ENCODE measurements around the gene PRKCQ.

The PRKCQ gene

GRCh38 chr10:6410830-6411229 lies 169.2 kb downstream of the PRKCQ start:
- Histone ChIP-seq H3K23ac (ENCODE audit: low read depth, low read length, poor library complexity) (no peak overlapping the region), H2BK5ac (ENCODE audit: low read length) (no peak overlapping the region), H3K4ac (ENCODE audit: low read length) (no peak overlapping the region), H4K91ac (ENCODE audit: low read depth, low read length, poor library complexity) (no peak overlapping the region), H3K4me2 (ENCODE audit: insufficient read depth, low read length, poor library complexity, severe bottlenecking) (no peak overlapping the region), H3K4me3 (ENCODE audit: low read length in 2 of 2) (no peak overlapping the region), H3K14ac (ENCODE audit: low read length) (no peak overlapping the region), H2AK5ac (ENCODE audit: low read depth, low read length) (no peak overlapping the region), H2AFZ (ENCODE audit: low read length) (no peak overlapping the region), H3K18ac (ENCODE audit: low read length) (no peak overlapping the region), H3K79me1 (ENCODE audit: low read depth, low read length) (no peaks in the 10 kb centered on the region), H3K36me3 (replicated peaks in 1 of 2; ENCODE audit: control insufficient read depth in 2 of 2, insufficient read depth in 2 of 2, low read length in 2 of 2) (peaks cover 0 to 2% of the 10 kb centered on the region in 2 donors), H3K9me3 (replicated peaks in 1 of 2; ENCODE audit: control insufficient read depth in 2 of 2, insufficient read depth in 1 of 2, low read depth in 1 of 2, low read length in 2 of 2) (peaks cover 0 to 3% of the 10 kb centered on the region in 2 donors), H4K8ac (ENCODE audit: low read depth, low read length) (no peak overlapping the region), H2BK15ac (ENCODE audit: low read length) (no peak overlapping the region), H3K27me3 (ENCODE audit: control insufficient read depth in 3 of 3, insufficient read depth in 3 of 3, low read depth in 1 of 3, low read length in 3 of 3) (peaks cover 0 to 6% (median 3%) of the 10 kb centered on the region in 3 experiments), H3K27ac (replicated peaks; ENCODE audit: low read length) (no peak overlapping the region), H2BK120ac (ENCODE audit: low read depth, low read length) (no peak overlapping the region), H3K4me1 (ENCODE audit: control insufficient read depth in 2 of 2, insufficient read depth in 1 of 2, low read depth in 1 of 2, low read length in 2 of 2) (no peaks in the 10 kb centered on the region), H3K9ac (ENCODE audit: low read depth, low read length, poor library complexity) (no peak overlapping the region), H2BK12ac (ENCODE audit: low read length) (no peak overlapping the region)
- WGBS, 2 donors (ENCODE audit: extremely low coverage in 2 of 2, insufficient read length in 2 of 2, insufficient replicate concordance in 1 of 2): no CpG with 5 or more reads among the region's 15 CpGs
- DNase-seq (ENCODE audit: low spot score): no peak

DNA sequence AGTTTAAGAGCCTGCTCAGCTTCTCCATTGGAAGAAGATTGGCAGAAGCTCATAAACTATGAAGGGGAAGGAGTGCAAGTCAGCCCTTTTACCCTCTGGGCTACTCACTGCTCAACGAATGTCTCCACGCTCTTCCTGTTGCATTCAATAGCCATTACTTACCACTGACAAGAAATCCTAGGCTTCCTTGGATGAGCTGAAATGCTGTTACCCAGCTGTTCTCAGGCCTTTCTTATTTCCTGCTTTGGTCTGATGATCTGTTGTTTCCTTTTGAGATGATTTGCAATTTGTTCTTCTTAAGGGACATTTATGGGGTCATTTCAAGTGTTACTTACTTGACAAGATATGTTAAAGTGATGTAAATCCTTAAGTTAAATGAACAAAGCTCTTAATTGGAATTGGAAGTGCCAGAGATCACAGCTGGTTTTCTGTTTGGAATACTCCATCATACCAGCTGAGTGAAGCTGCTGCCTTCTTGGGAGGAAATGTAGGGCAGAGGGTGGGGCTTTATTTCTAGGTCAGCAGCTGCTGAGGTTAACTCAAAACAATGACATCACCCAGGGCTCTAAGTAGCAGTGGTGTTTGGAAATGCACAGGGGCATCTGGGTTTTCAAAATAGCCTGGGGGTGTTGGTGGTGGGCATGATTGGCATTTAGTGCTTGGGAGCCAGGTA lies 170.0 kb downstream of the PRKCQ start:
- Histone ChIP-seq H2BK120ac (ENCODE audit: low read depth, low read length) (no peak overlapping the region), H3K4me3 (ENCODE audit: low read length in 2 of 2) (no peak overlapping the region), H3K36me3 (replicated peaks in 1 of 2; ENCODE audit: control insufficient read depth in 2 of 2, insufficient read depth in 2 of 2, low read length in 2 of 2) (peaks cover 0 to 2% of the 10 kb centered on the region in 2 donors), H2AK5ac (ENCODE audit: low read depth, low read length) (no peak overlapping the region), H2BK15ac (ENCODE audit: low read length) (no peak overlapping the region), H3K27me3 (ENCODE audit: control insufficient read depth in 3 of 3, insufficient read depth in 3 of 3, low read depth in 1 of 3, low read length in 3 of 3) (peaks cover 0 to 6% (median 3%) of the 10 kb centered on the region in 3 experiments), H3K4me2 (ENCODE audit: insufficient read depth, low read length, poor library complexity, severe bottlenecking) (no peak overlapping the region), H3K9ac (ENCODE audit: low read depth, low read length, poor library complexity) (no peak overlapping the region), H2BK12ac (ENCODE audit: low read length) (no peak overlapping the region), H3K18ac (ENCODE audit: low read length) (no peak overlapping the region), H3K4me1 (ENCODE audit: control insufficient read depth in 2 of 2, insufficient read depth in 1 of 2, low read depth in 1 of 2, low read length in 2 of 2) (no peaks in the 10 kb centered on the region), H2AFZ (ENCODE audit: low read length) (no peak overlapping the region), H3K23ac (ENCODE audit: low read depth, low read length, poor library complexity) (no peak overlapping the region), H2BK5ac (ENCODE audit: low read length) (no peak overlapping the region), H4K91ac (ENCODE audit: low read depth, low read length, poor library complexity) (no peak overlapping the region), H3K14ac (ENCODE audit: low read length) (no peak overlapping the region), H3K27ac (replicated peaks; ENCODE audit: low read length) (no peak overlapping the region), H3K79me1 (ENCODE audit: low read depth, low read length) (no peaks in the 10 kb centered on the region), H3K4ac (ENCODE audit: low read length) (no peak overlapping the region), H3K9me3 (replicated peaks in 1 of 2; ENCODE audit: control insufficient read depth in 2 of 2, insufficient read depth in 1 of 2, low read depth in 1 of 2, low read length in 2 of 2) (peaks cover 0 to 4% of the 10 kb centered on the region in 2 donors), H4K8ac (ENCODE audit: low read depth, low read length) (no peak overlapping the region)
- DNase-seq (ENCODE audit: low spot score): no peak
- WGBS, 2 donors (ENCODE audit: extremely low coverage in 2 of 2, insufficient read length in 2 of 2, insufficient replicate concordance in 1 of 2): no CpG with 5 or more reads among the region's 2 CpGs

DNA sequence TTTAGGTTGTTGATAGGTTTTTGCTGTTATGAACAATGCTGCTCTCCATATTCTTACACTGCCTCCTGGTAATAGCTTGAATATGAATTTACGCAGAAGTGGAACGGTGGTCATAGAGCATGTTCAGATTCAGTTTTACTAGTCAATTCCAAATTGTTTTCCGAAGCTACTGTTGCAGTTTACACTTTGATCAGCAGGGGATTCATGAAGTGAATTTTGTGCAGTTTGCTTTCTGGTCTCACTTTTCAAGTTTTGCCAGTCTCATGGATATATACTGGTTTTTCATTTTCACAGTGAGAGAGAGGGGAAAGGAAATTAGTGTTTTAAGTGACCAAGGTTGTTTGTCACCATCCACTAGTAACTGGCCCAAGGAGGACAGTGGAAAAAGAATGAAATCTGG lies 171.3 kb downstream of the PRKCQ start:
- peaks cover 0 to 6% (median 3%) of the 10 kb centered on the region in 3 experiments for H3K27me3 ChIP-seq (ENCODE audit: control insufficient read depth in 3 of 3, insufficient read depth in 3 of 3, low read depth in 1 of 3, low read length in 3 of 3)
- no peak overlapping the region for H3K4ac ChIP-seq (ENCODE audit: low read length)
- H3K14ac ChIP-seq (ENCODE audit: low read length): no peak overlapping the region
- no peak overlapping the region for H2BK120ac ChIP-seq (ENCODE audit: low read depth, low read length)
- no peaks in the 10 kb centered on the region for H3K4me1 ChIP-seq (ENCODE audit: control insufficient read depth in 2 of 2, insufficient read depth in 1 of 2, low read depth in 1 of 2, low read length in 2 of 2)
- no peaks in the 10 kb centered on the region for H3K79me1 ChIP-seq (ENCODE audit: low read depth, low read length)
- no peak overlapping the region for H3K18ac ChIP-seq (ENCODE audit: low read length)
- DNase-seq (ENCODE audit: low spot score): no peak
- H3K36me3 ChIP-seq (replicated peaks in 1 of 2; ENCODE audit: control insufficient read depth in 2 of 2, insufficient read depth in 2 of 2, low read length in 2 of 2): peaks cover 0 to 2% of the 10 kb centered on the region in 2 donors
- no peak overlapping the region for H4K8ac ChIP-seq (ENCODE audit: low read depth, low read length)
- H3K27ac ChIP-seq (replicated peaks; ENCODE audit: low read length): no peak overlapping the region
- peaks cover 0 to 4% of the 10 kb centered on the region in 2 donors for H3K9me3 ChIP-seq (replicated peaks in 1 of 2; ENCODE audit: control insufficient read depth in 2 of 2, insufficient read depth in 1 of 2, low read depth in 1 of 2, low read length in 2 of 2)
- H3K4me2 ChIP-seq (ENCODE audit: insufficient read depth, low read length, poor library complexity, severe bottlenecking): no peak overlapping the region
- WGBS, 2 donors (ENCODE audit: extremely low coverage in 2 of 2, insufficient read length in 2 of 2, insufficient replicate concordance in 1 of 2): no CpG with 5 or more reads among the region's 3 CpGs
- no peak overlapping the region for H4K91ac ChIP-seq (ENCODE audit: low read depth, low read length, poor library complexity)
- no peak overlapping the region for H2AFZ ChIP-seq (ENCODE audit: low read length)
- H3K4me3 ChIP-seq (ENCODE audit: low read length in 2 of 2): no peak overlapping the region
- H2BK5ac ChIP-seq (ENCODE audit: low read length): no peak overlapping the region
- no peak overlapping the region for H2BK12ac ChIP-seq (ENCODE audit: low read length)
- no peak overlapping the region for H2BK15ac ChIP-seq (ENCODE audit: low read length)
- no peak overlapping the region for H3K9ac ChIP-seq (ENCODE audit: low read depth, low read length, poor library complexity)
- H2AK5ac ChIP-seq (ENCODE audit: low read depth, low read length): no peak overlapping the region
- no peak overlapping the region for H3K23ac ChIP-seq (ENCODE audit: low read depth, low read length, poor library complexity)

DNA sequence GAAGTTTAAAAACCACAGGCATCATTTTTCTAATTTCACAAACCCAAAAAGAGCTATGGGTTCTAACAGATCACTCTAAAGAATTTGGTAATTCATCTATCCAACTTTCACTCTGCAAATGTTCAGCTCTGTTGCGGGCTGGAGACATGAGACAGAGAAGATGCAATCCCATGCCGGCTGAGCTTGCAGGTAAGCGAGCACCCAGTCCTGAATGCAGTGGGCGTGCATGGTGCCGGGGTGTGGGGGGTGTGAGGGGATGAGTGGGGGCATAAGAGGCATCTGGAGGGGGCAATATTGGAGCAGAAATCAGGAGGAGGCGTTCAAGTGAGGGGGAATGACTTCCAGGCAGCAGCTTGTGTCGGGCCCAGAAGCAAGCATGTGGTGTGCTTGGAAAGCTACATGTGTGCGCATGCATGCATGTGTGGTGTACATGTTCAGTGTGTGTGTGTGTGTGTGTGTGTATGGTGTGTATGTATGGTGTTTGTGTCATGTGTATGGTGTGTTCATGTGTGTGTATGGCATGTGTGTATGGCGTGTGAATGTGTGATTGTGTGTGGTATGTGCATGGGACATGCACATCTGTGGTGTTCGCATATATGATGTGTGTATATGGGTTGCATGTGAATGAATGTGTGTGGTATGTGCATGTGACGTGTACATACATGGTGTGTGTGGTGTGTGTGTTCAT lies 172.9 kb downstream of the PRKCQ start:
- no peak overlapping the region for H3K4me2 ChIP-seq (ENCODE audit: insufficient read depth, low read length, poor library complexity, severe bottlenecking)
- peak overlapping the region; percentile 36 for H3K9ac ChIP-seq (ENCODE audit: low read depth, low read length, poor library complexity)
- no peak overlapping the region for H2AK5ac ChIP-seq (ENCODE audit: low read depth, low read length)
- H3K14ac ChIP-seq (ENCODE audit: low read length): peak overlapping the region; percentile 91
- H2BK120ac ChIP-seq (ENCODE audit: low read depth, low read length): no peak overlapping the region
- H3K27me3 ChIP-seq (ENCODE audit: control insufficient read depth in 3 of 3, insufficient read depth in 3 of 3, low read depth in 1 of 3, low read length in 3 of 3): peaks cover 0 to 14% (median 6%) of the 10 kb centered on the region in 3 experiments
- peak overlapping the region; percentile 1 for H4K91ac ChIP-seq (ENCODE audit: low read depth, low read length, poor library complexity)
- no peak overlapping the region for H3K4ac ChIP-seq (ENCODE audit: low read length)
- WGBS, 2 donors (ENCODE audit: extremely low coverage in 2 of 2, insufficient read length in 2 of 2, insufficient replicate concordance in 1 of 2): no CpG with 5 or more reads among the region's 11 CpGs
- H2BK15ac ChIP-seq (ENCODE audit: low read length): no peak overlapping the region
- peaks cover 0 to 2% of the 10 kb centered on the region in 2 donors for H3K36me3 ChIP-seq (replicated peaks in 1 of 2; ENCODE audit: control insufficient read depth in 2 of 2, insufficient read depth in 2 of 2, low read length in 2 of 2)
- no peak overlapping the region for H2BK5ac ChIP-seq (ENCODE audit: low read length)
- H2AFZ ChIP-seq (ENCODE audit: low read length): no peak overlapping the region
- H3K23ac ChIP-seq (ENCODE audit: low read depth, low read length, poor library complexity): no peak overlapping the region
- no peak overlapping the region for H3K27ac ChIP-seq (replicated peaks; ENCODE audit: low read length)
- H3K4me1 ChIP-seq (ENCODE audit: control insufficient read depth in 2 of 2, insufficient read depth in 1 of 2, low read depth in 1 of 2, low read length in 2 of 2): no peaks in the 10 kb centered on the region
- peak overlapping the region in 1 of 2 donors; percentile 53 for H3K4me3 ChIP-seq (ENCODE audit: low read length in 2 of 2)
- peaks cover 0 to 4% of the 10 kb centered on the region in 2 donors for H3K9me3 ChIP-seq (replicated peaks in 1 of 2; ENCODE audit: control insufficient read depth in 2 of 2, insufficient read depth in 1 of 2, low read depth in 1 of 2, low read length in 2 of 2)
- no peaks in the 10 kb centered on the region for H3K79me1 ChIP-seq (ENCODE audit: low read depth, low read length)
- H4K8ac ChIP-seq (ENCODE audit: low read depth, low read length): no peak overlapping the region
- no peak for DNase-seq (ENCODE audit: low spot score)
- H3K18ac ChIP-seq (ENCODE audit: low read length): no peak overlapping the region
- H2BK12ac ChIP-seq (ENCODE audit: low read length): peak overlapping the region; percentile 78
